GM23338 (cell line): ENCODE results near the gene TMEM208. TPM values are rescaled to one million over a fixed set of nuclear protein-coding genes. Genes with fewer than 3 reads are reported as not detected.

Experiments
- ATAC-seq: fragments of 200-7000 bp; cut with Tn5 transposase; 3 replicates; pipeline ENCODE4 v1.9.1; 2020
- DNase-seq: peaks from one replicate; pipeline ENCODE4 v3.0.0-alpha.2; 2015; ENCODE audit warnings: low spot score
- H2AFZ ChIP-seq: fragments of 200-600 bp; sonication (generic); 2 replicates; pipeline ENCODE4 v1.8.0; 2016; ENCODE audit warnings: antibody characterized with exemption, mild to moderate bottlenecking, moderate library complexity
- H3F3A ChIP-seq: fragments of 200-600 bp; sonication (generic); replicated peaks from 2 replicates; pipeline ENCODE4 v1.8.0; 2017; ENCODE audit warnings: antibody characterized with exemption, mixed run types, low read depth
- H3K27ac ChIP-seq: fragments of 200-600 bp; sonication (generic); 2 replicates; pipeline ENCODE4 v1.6.1; 2016; ENCODE audit warnings: low read depth
- H3K27me3 ChIP-seq: fragments of 200-600 bp; sonication (generic); 2 replicates; pipeline ENCODE4 v1.8.0; 2016; ENCODE audit warnings: mild to moderate bottlenecking, mixed run types, moderate library complexity; ENCODE audit not compliant: insufficient read depth
- H3K36me3 ChIP-seq: fragments of 200-600 bp; sonication (generic); 2 replicates; pipeline ENCODE4 v1.8.0; 2016; ENCODE audit warnings: mild to moderate bottlenecking; ENCODE audit not compliant: insufficient read depth
- H3K4me1 ChIP-seq: fragments of 200-600 bp; sonication (generic); 2 replicates; pipeline ENCODE4 v1.8.0; 2016; ENCODE audit warnings: mild to moderate bottlenecking, moderate library complexity; ENCODE audit not compliant: insufficient read depth
- H3K4me2 ChIP-seq: fragments of 200-600 bp; sonication (generic); 2 replicates; pipeline ENCODE4 v1.7.1; 2017; ENCODE audit warnings: mixed run types
- H3K4me3 ChIP-seq: fragments of 200-600 bp; sonication (generic); 2 replicates; pipeline ENCODE4 v1.6.1; 2016; ENCODE audit warnings: mixed run types
- H3K79me2 ChIP-seq: fragments of 200-600 bp; sonication (generic); replicated peaks from 2 replicates; pipeline ENCODE4 v1.8.0; 2017; ENCODE audit warnings: mild to moderate bottlenecking; ENCODE audit not compliant: insufficient read depth
- H3K9me2 ChIP-seq: fragments of 200-600 bp; sonication (generic); 2 replicates; pipeline ENCODE4 v1.8.0; 2017; ENCODE audit not compliant: insufficient read depth
- H4K20me1 ChIP-seq: fragments of 200-600 bp; sonication (generic); replicated peaks from 2 replicates; pipeline ENCODE4 v1.8.0; 2017; ENCODE audit warnings: mild to moderate bottlenecking; ENCODE audit not compliant: insufficient read depth
- H3K27ac Mint-ChIP-seq: 2 replicates; pipeline ENCODE4 v1.8.0; 2020; ENCODE audit warnings: inconsistent platforms, mild to moderate bottlenecking, moderate library complexity, mixed read lengths
- H3K27me3 Mint-ChIP-seq: 3 replicates; pipeline ENCODE4 v1.8.0; 2022; ENCODE audit warnings: low read depth, mild to moderate bottlenecking, moderate library complexity, mixed read lengths, inconsistent platforms; ENCODE audit not compliant: insufficient read depth, poor library complexity
- H3K36me3 Mint-ChIP-seq: 3 replicates; pipeline ENCODE4 v1.8.0; 2021; ENCODE audit warnings: low read depth, mild to moderate bottlenecking, inconsistent platforms, moderate library complexity, mixed read lengths
- H3K4me1 Mint-ChIP-seq: 3 replicates; pipeline ENCODE4 v1.8.0; 2020; ENCODE audit warnings: mild to moderate bottlenecking, inconsistent platforms, mixed read lengths
- H3K4me3 Mint-ChIP-seq: 3 replicates; pipeline ENCODE4 v1.8.0; 2021; ENCODE audit warnings: moderate library complexity, mild to moderate bottlenecking, inconsistent platforms, mixed read lengths
- H3K9me3 Mint-ChIP-seq: 3 replicates; pipeline ENCODE4 v1.8.0; 2020; ENCODE audit warnings: moderate library complexity, mild to moderate bottlenecking, inconsistent platforms, mixed read lengths
- CREB1 ChIP-seq: fragments of 250-450 bp; sonication (Bioruptor Pico); IDR thresholded peaks from 2 replicates; pipeline ENCODE4 v1.5.0; 2020; ENCODE audit warnings: low read depth, mild to moderate bottlenecking, moderate library complexity
- CTCF ChIP-seq, 2 experiments: fragments of 200-600 bp in 1 of 2; sonication (generic) in 1 of 2; conservative IDR thresholded peaks; 2 replicates each; pipeline versions ENCODE4 v1.5.1 to v1.6.1; 2016 to 2017; ENCODE audit warnings: antibody characterized with exemption in 2 of 2, low read depth in 2 of 2, mild to moderate bottlenecking in 2 of 2, moderate library complexity in 1 of 2
- ETS1 ChIP-seq: IDR thresholded peaks from 2 replicates; pipeline ENCODE4 v1.6.1; 2016; ENCODE audit warnings: antibody characterized with exemption
- NANOG ChIP-seq: IDR thresholded peaks from 2 replicates; pipeline ENCODE4 v1.6.1; 2016; ENCODE audit warnings: antibody characterized with exemption, borderline replicate concordance
- POLR2AphosphoS5 ChIP-seq: IDR thresholded peaks from 2 replicates; pipeline ENCODE4 v1.6.1; 2016; ENCODE audit warnings: antibody characterized with exemption, low read depth
- REST ChIP-seq: IDR thresholded peaks from one replicate; pipeline ENCODE4 v1.6.1; 2018; ENCODE audit warnings: antibody characterized with exemption; ENCODE audit not compliant: unreplicated experiment
- STAT1 ChIP-seq: IDR thresholded peaks from one replicate; pipeline ENCODE4 v1.6.1; 2016; ENCODE audit warnings: antibody characterized with exemption; ENCODE audit not compliant: unreplicated experiment
- ZNF331 ChIP-seq: fragments of 250-450 bp; sonication (Bioruptor Pico); IDR thresholded peaks from 2 replicates; pipeline ENCODE4 v1.5.0; 2020; ENCODE audit warnings: low read depth, mild to moderate bottlenecking, moderate library complexity
- ZNF462 ChIP-seq: fragments of 250-450 bp; sonication (Bioruptor Pico); IDR thresholded peaks from 2 replicates; pipeline ENCODE4 v1.5.0; 2020; ENCODE audit warnings: mild to moderate bottlenecking, moderate library complexity
- polyA plus RNA-seq: library from polyadenylated mRNA; unstranded; fragments of >200 nt; fragmentation: Nextera tagmentation; extraction: Ambion mirVana; gene quantifications from 2 replicates; pipeline ENCODE4 v1.2.1, GENCODE V29; 2016
- total RNA-seq: library from RNA; depleted of rRNA; stranded (reverse); fragments of >200 nt; shearing (Covaris generic); gene quantifications from 2 replicates; pipeline ENCODE4 v1.2.3, GENCODE V29; 2014

TMEM208 gene
- total and polyA plus RNA-seq, 2 experiments from 2014 or later = 23.2 to 82.3 TPM

GRCh38 chr16:67202956-67203493 is 23.9 kb upstream of the TMEM208 start (continued):
- TF ChIP-seq ZNF462 (CRISPR knock-in tag) (no peak), CREB1 (CRISPR knock-in tag) (no peak), STAT1 (no peak), ETS1 (no peak), CTCF (conservative IDR thresholded peaks at IDR 0.05; ENCODE audit: low read depth in 2 of 2) (no peak), POLR2AphosphoS5 (no peak)

- ATAC-seq = no peak
- no peaks in the 10 kb centered on the region for H3K36me3 ChIP-seq
- Mint-ChIP-seq H3K36me3 (peaks cover 5% of the 10 kb centered on the region; the same call in 1 of the 3 replicates), H3K9me3 (no peaks in the 10 kb centered on the region), H3K27me3 (peaks cover 13% of the 10 kb centered on the region), H3K4me1 (peaks cover 7% of the 10 kb centered on the region), H3K4me3 (no peak overlapping the region), H3K27ac (no peak overlapping the region)
- no peak overlapping the region for H3K4me2 ChIP-seq
- no peak overlapping the region for H2AFZ ChIP-seq
- H3K79me2 ChIP-seq = no peaks in the 10 kb centered on the region
- H3K27ac ChIP-seq = no peak overlapping the region
- H3K4me1 ChIP-seq = no peaks in the 10 kb centered on the region
- H3K9me2 ChIP-seq = no peaks in the 10 kb centered on the region
- no peak for DNase-seq
- H3K4me3 ChIP-seq = no peak overlapping the region
- H3F3A ChIP-seq = no peaks in the 10 kb centered on the region; the same call in 1 of the 2 replicates
- no peaks in the 10 kb centered on the region for H4K20me1 ChIP-seq
- no peaks in the 10 kb centered on the region for H3K27me3 ChIP-seq
- TF ChIP-seq STAT1 (no peak), REST (no peak), CTCF (conservative IDR thresholded peaks at IDR 0.05; ENCODE audit: low read depth in 2 of 2) (no peak), ZNF331 (CRISPR knock-in tag) (no peak), NANOG (no peak)
These were observed 22.9 kb upstream of the TMEM208 start for GRCh38 chr16:67204076-67204475.
